Activated CD8-positive, alpha-beta T cell treated with anti-CD3 and anti-CD28 coated beads, Interleukin-2, amount 10 ng/mL, durations not matched to agents 7 days and 5 days (primary cell): ENCODE measurements around the gene LSM2. TPM values are rescaled to one million over a fixed set of nuclear protein-coding genes. Genes with fewer than 3 reads are reported as not detected.
A peak's percentile ranks its signal among the peaks of the same experiment; 100 is the strongest.
"Not testable (repeated sequence)": the region's sequence is repeated elsewhere in the genome, so short reads cannot be mapped to it uniquely, and the experiment has no call there.

Experiments used
- ATAC-seq: fragments of 150-1000 bp; cut with Tn5 transposase; one replicate; pipeline ENCODE4 v1.10.0; 2021; ENCODE audit warnings: moderate library complexity
- CTCF ChIA-PET: fragments of 350-600 bp; sonication (Branson Sonifier 250); formaldehyde crosslinking; loops from one replicate; lab custom pipeline; 2021; ENCODE audit warnings: antibody characterized with exemption; lab: Charles Lee
- POLR2A ChIA-PET: fragments of 350-600 bp; sonication (Branson Sonifier 250); formaldehyde crosslinking; loops from one replicate; lab custom pipeline; 2021; ENCODE audit warnings: antibody characterized with exemption; lab: Charles Lee
- DNase-seq: peaks from one replicate; pipeline ENCODE4 v3.0.0-alpha.2; 2020
- H3K27ac Mint-ChIP-seq: one replicate; pipeline ENCODE4 v1.8.0; 2021; ENCODE audit warnings: mild to moderate bottlenecking, mixed read lengths
- H3K27me3 Mint-ChIP-seq: one replicate; pipeline ENCODE4 v1.8.0; 2021; ENCODE audit warnings: low read depth, mixed read lengths
- H3K36me3 Mint-ChIP-seq: one replicate; pipeline ENCODE4 v1.8.0; 2021; ENCODE audit warnings: low read depth, mixed read lengths
- H3K4me1 Mint-ChIP-seq: one replicate; pipeline ENCODE4 v1.8.0; 2021; ENCODE audit warnings: low read depth, mixed read lengths
- H3K4me3 Mint-ChIP-seq: one replicate; pipeline ENCODE4 v1.8.0; 2021; ENCODE audit warnings: mild to moderate bottlenecking, mixed read lengths
- H3K9me3 Mint-ChIP-seq: one replicate; pipeline ENCODE4 v1.8.0; 2022; ENCODE audit warnings: mixed read lengths; ENCODE audit not compliant: insufficient read depth
- total RNA-seq, 2 experiments: library from RNA; stranded (reverse); gene quantifications; one replicate each; pipeline ENCODE4 v1.2.3, GENCODE V29; 2021

The LSM2 gene
- total RNA-seq: 100 to 1,000 TPM; 123 to 128 TPM

- peak within 1 kb of the TSS; percentile 97 for H3K4me3 Mint-ChIP-seq
- H3K27me3 Mint-ChIP-seq: no peaks in the 10 kb centered on the region
These were observed at the start of gene LSM2 for GRCh38 chr6:31806470-31807272. LSM2 (minus strand) TSS chr6:31806966; CDS start chr6:31806757, 209 bp downstream.

GRCh38 chr6:31851980-31852718 lies 45.4 kb upstream of the LSM2 start:
- peak; percentile 16 for ATAC-seq
- H3K27me3 Mint-ChIP-seq, DNase-seq, H3K27ac Mint-ChIP-seq, H3K36me3 Mint-ChIP-seq, H3K9me3 Mint-ChIP-seq, H3K4me3 Mint-ChIP-seq, H3K4me1 Mint-ChIP-seq: not testable (repeated sequence)
- ChIA-PET POLR2A (interaction anchor here (0.6 to 0.7 kb wide), 2 partner anchors 10 to 196 kb away, joined by 3 read pairs; partner anchors contain the start of gene NEU1), CTCF (interaction anchor here (0.8 kb wide), 1 partner anchor 9 kb away, joined by 3 read pairs; no protein-coding TSS in a partner anchor)

More at GRCh38 chr6:31806470-31807272, at the start of gene LSM2:
- Mint-ChIP-seq H3K36me3 (peaks cover 37% of the 10 kb centered on the region), H3K9me3 (no peaks in the 10 kb centered on the region), H3K27ac (peak within 1 kb of the TSS; percentile 91), H3K4me1 (peaks cover 33% of the 10 kb centered on the region)
- peak; percentile 98 for DNase-seq
- ChIA-PET CTCF (interaction anchor here (0.6 to 3.4 kb wide), 21 partner anchors 8 to 103 kb away, joined by 3 to 46 read pairs (median 4); partner anchors contain the start of genes ABHD16A, CLIC1, DDAH2 and EHMT2), POLR2A (interaction anchor here (0.6 to 2.5 kb wide), 17 partner anchors 8 to 259 kb away, joined by 3 to 20 read pairs (median 4); partner anchors contain the start of genes CLIC1, GPANK1, HSPA1A and HSPA1B)
- peak; percentile 98 for ATAC-seq

- Mint-ChIP-seq H3K4me1 (no peaks in the 10 kb centered on the region), H3K9me3 (peaks cover 7% of the 10 kb centered on the region), H3K27ac (no peak overlapping the region), H3K4me3 (no peak overlapping the region), H3K36me3 (peaks cover 2% of the 10 kb centered on the region), H3K27me3 (no peaks in the 10 kb centered on the region)
- CTCF ChIA-PET: interaction anchor here (0.5 kb wide), 1 partner anchor 12 kb away, joined by 3 read pairs; no protein-coding TSS in a partner anchor
- ATAC-seq: no peak
- POLR2A ChIA-PET: interaction anchor here (0.6 kb wide), 1 partner anchor 199 kb away, joined by 3 read pairs; the partner anchor contains the start of gene BAG6
- no peak for DNase-seq
These were observed 44.7 kb upstream of the LSM2 start for GRCh38 chr6:31851485-31851832.

GRCh38 chr6:31850765-31851484 lies 44.2 kb upstream of the LSM2 start:
- Mint-ChIP-seq H3K27me3 (no peaks in the 10 kb centered on the region), H3K4me1 (no peaks in the 10 kb centered on the region), H3K4me3 (no peak overlapping the region), H3K27ac (no peak overlapping the region), H3K9me3 (peaks cover 7% of the 10 kb centered on the region), H3K36me3 (peaks cover 2% of the 10 kb centered on the region)
- ChIA-PET CTCF (interaction anchor here (0.5 kb wide), 1 partner anchor 12 kb away, joined by 3 read pairs; no protein-coding TSS in a partner anchor), POLR2A (interaction anchor here (0.6 kb wide), 1 partner anchor 198 kb away, joined by 3 read pairs; the partner anchor contains the start of gene BAG6)
- DNase-seq (no peak), ATAC-seq (no peak)

GRCh38 chr6:31847276-31847978 lies 40.7 kb upstream of the LSM2 start:
- Mint-ChIP-seq H3K4me1 (no peaks in the 10 kb centered on the region), H3K36me3 (peaks cover 5% of the 10 kb centered on the region), H3K9me3 (peaks cover under 1% of the 10 kb centered on the region), H3K27me3 (no peaks in the 10 kb centered on the region), H3K27ac (no peak overlapping the region), H3K4me3 (no peak overlapping the region)
- no peak for DNase-seq
- ChIA-PET CTCF (interaction anchor here (0.9 kb wide), 1 partner anchor 77 kb away, joined by 3 read pairs; no protein-coding TSS in a partner anchor), POLR2A (no interaction called here)
- ATAC-seq: no peak

- Mint-ChIP-seq H3K4me3 (no peak overlapping the region), H3K36me3 (peaks cover 28% of the 10 kb centered on the region), H3K27ac (no peak overlapping the region), H3K4me1 (peaks cover 6% of the 10 kb centered on the region), H3K9me3 (no peaks in the 10 kb centered on the region), H3K27me3 (no peaks in the 10 kb centered on the region)
- ChIA-PET POLR2A (interaction anchor here (1.2 to 2.2 kb wide), 2 partner anchors 10 to 18 kb away, joined by 3 to 10 read pairs; partner anchors contain the start of gene NEU1), CTCF (no interaction called here)
- DNase-seq (no peak), ATAC-seq (no peak)
These were observed 37.7 kb upstream of the LSM2 start for GRCh38 chr6:31844507-31844906.

GRCh38 chr6:31842053-31842452 lies 35.3 kb upstream of the LSM2 start:
- no peak for DNase-seq
- peaks cover 51% of the 10 kb centered on the region for H3K36me3 Mint-ChIP-seq
- ChIA-PET POLR2A (interaction anchor here (0.7 kb wide), 1 partner anchor 249 kb away, joined by 3 read pairs; the partner anchor contains the start of gene NCR3), CTCF (no interaction called here)
- H3K4me3 Mint-ChIP-seq: no peak overlapping the region
- no peak overlapping the region for H3K27ac Mint-ChIP-seq
- peaks cover 26% of the 10 kb centered on the region for H3K4me1 Mint-ChIP-seq
- no peaks in the 10 kb centered on the region for H3K9me3 Mint-ChIP-seq
- no peak for ATAC-seq
- H3K27me3 Mint-ChIP-seq: no peaks in the 10 kb centered on the region

- ChIA-PET POLR2A (interaction anchor here (1.0 to 1.2 kb wide), 2 partner anchors 12 to 40 kb away, joined by 3 read pairs; partner anchors contain the start of gene HSPA1B), CTCF (interaction anchor here (1.3 to 1.5 kb wide), 2 partner anchors 9 to 23 kb away, joined by 3 to 4 read pairs; partner anchors contain the start of gene NEU1)
- H3K36me3 Mint-ChIP-seq: peaks cover 67% of the 10 kb centered on the region
- not testable (repeated sequence) for H3K27ac Mint-ChIP-seq, H3K27me3 Mint-ChIP-seq, H3K4me3 Mint-ChIP-seq, H3K9me3 Mint-ChIP-seq, DNase-seq, ATAC-seq
- H3K4me1 Mint-ChIP-seq: peaks cover 38% of the 10 kb centered on the region
These were observed 33.0 kb upstream of the LSM2 start for GRCh38 chr6:31839779-31840126.

GRCh38 chr6:31838968-31839367 lies 32.2 kb upstream of the LSM2 start:
- Mint-ChIP-seq H3K4me1 (peaks cover 42% of the 10 kb centered on the region), H3K9me3 (no peaks in the 10 kb centered on the region), H3K27me3 (no peaks in the 10 kb centered on the region), H3K4me3 (no peak overlapping the region), H3K36me3 (peaks cover 68% of the 10 kb centered on the region), H3K27ac (no peak overlapping the region)
- ATAC-seq: no peak
- DNase-seq: no peak
- CTCF ChIA-PET: interaction anchor here (0.6 to 1.7 kb wide), 4 partner anchors 9 to 121 kb away, joined by 3 to 5 read pairs (median 4); partner anchors contain the start of gene NEU1
- POLR2A ChIA-PET: no interaction called here

GRCh38 chr6:31838114-31838553 lies 31.4 kb upstream of the LSM2 start:
- H3K4me1 Mint-ChIP-seq: peaks cover 44% of the 10 kb centered on the region
- H3K9me3 Mint-ChIP-seq, POLR2A ChIA-PET, ATAC-seq, DNase-seq, H3K27me3 Mint-ChIP-seq: not testable (repeated sequence)
- H3K4me3 Mint-ChIP-seq: peak overlapping the region; percentile 98
- CTCF ChIA-PET: interaction anchor here (1.7 kb wide), 1 partner anchor 114 kb away, joined by 5 read pairs; no protein-coding TSS in a partner anchor
- H3K36me3 Mint-ChIP-seq: peaks cover 68% of the 10 kb centered on the region
- peak overlapping the region; percentile 92 for H3K27ac Mint-ChIP-seq
